IPS-NIHi7 (cell line): ENCODE data around the gene SLC47A1.
"Not testable (repeated sequence)": the region's sequence is repeated elsewhere in the genome, so short reads cannot be mapped to it uniquely, and the experiment has no call there.

Experiments used
- DNase-seq: peaks from one replicate; pipeline ENCODE4 v3.0.0; 2012; ENCODE audit warnings: mixed read lengths; ENCODE audit errors: extremely low spot score

The SLC47A1 gene

DNA sequence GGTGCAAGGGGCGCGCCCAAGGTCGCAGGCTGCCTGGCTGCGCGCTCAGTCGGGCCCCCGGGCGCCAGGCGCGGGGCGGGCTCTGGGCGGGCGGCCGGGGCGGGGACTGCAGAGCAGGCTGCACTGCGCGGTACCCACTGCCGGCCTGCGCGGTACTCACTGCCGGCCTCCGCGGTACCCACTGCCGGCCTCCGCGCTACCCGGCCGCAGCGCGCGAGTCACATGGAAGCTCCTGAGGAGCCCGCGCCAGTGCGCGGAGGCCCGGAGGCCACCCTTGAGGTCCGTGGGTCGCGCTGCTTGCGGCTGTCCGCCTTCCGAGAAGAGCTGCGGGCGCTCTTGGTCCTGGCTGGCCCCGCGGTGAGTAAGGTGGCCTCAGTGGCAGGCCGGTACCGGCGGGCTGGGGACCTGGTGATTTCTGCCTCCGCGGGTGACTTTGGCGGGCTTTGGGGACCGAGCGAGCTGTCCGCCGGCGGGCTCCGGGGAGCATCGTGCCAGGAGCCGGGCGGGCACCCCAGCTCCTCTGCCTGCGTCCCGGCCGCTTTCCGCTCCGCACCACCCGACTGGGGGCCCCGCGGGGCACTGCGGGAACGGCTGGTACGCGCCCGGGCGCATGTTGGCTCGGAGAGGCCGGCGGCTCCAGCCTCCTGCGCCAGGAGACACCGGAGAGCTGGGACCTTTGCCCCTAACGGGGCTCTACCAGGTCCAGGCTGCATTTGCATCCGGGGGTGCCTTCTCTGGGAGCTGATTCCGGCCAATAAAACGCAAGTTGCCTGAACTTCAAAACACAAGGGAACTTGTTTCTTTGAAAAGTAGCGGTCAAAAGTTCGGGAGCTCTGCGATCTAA, at the start of gene SLC47A1:
Gene SLC47A1, plus strand, starts transcription at position 137 of the 844 bp plus-strand sequence. Its CDS starts 86 bp downstream, at position 223.
- DNase-seq: peak; percentile 65

DNA sequence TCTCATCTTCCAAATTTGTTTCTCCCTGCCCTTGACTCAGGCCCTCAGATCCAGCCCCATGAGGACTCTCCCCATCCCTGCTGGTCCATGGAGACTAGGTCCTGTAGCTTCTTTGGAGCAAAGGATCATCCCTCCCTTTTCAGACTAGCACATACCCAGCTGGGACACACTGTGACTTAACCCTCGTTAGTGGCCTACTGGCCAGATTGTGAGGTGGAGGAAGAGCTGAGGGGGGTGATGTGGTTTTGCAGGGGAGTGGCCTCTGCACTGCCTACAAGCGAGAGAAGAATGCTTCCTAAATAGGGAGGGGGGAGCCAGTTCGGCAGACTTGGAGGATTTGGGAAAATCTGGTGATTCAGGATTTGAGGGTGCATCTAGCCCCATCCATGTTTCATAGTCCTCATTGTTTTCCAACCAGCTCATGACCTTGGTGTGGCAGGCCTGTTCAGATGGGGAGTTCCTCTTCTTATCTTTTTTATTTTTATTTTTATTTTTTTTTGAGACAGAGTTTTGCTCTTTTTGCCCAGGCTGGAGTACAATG, 47.8 kb upstream of the SLC47A1 start:
- no peak for DNase-seq

GRCh38 chr17:19486351-19487023, 47.2 kb upstream of the SLC47A1 start:
- DNase-seq: no peak

GRCh38 chr17:19487024-19487600, 46.5 kb upstream of the SLC47A1 start:
- DNase-seq: no peak

- DNase-seq: no peak
Observed at GRCh38 chr17:19492141-19492540, 41.5 kb upstream of the SLC47A1 start.

GRCh38 chr17:19494961-19495806, 38.5 kb upstream of the SLC47A1 start:
- no peak for DNase-seq

GRCh38 chr17:19495828-19496528, 37.7 kb upstream of the SLC47A1 start:
- no peak for DNase-seq

- no peak for DNase-seq
Observed at GRCh38 chr17:19497624-19498023, 36.0 kb upstream of the SLC47A1 start.

GRCh38 chr17:19501219-19501618, 32.4 kb upstream of the SLC47A1 start:
- no peak for DNase-seq

- DNase-seq: no peak
Observed at GRCh38 chr17:19502517-19502916, 31.1 kb upstream of the SLC47A1 start.

DNA sequence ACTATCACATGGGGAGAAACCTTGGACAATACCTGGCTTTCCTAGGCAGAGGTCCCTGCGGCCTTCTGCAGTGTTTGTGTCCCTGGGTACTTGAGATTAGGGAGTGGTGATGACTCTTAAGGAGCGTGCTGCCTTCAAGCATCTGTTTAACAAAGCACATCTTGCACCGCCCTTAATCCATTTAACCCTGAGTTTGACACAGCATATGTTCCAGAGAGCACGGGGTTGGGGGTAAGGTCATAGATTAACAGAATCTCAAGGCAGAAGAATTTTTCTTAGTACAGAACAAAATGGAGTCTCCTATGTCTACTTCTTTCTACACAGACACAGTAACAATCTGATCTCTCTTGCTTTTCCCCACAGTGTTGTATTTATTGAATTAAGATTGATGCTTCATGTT, 28.1 kb upstream of the SLC47A1 start:
- not testable (repeated sequence) for DNase-seq

DNA sequence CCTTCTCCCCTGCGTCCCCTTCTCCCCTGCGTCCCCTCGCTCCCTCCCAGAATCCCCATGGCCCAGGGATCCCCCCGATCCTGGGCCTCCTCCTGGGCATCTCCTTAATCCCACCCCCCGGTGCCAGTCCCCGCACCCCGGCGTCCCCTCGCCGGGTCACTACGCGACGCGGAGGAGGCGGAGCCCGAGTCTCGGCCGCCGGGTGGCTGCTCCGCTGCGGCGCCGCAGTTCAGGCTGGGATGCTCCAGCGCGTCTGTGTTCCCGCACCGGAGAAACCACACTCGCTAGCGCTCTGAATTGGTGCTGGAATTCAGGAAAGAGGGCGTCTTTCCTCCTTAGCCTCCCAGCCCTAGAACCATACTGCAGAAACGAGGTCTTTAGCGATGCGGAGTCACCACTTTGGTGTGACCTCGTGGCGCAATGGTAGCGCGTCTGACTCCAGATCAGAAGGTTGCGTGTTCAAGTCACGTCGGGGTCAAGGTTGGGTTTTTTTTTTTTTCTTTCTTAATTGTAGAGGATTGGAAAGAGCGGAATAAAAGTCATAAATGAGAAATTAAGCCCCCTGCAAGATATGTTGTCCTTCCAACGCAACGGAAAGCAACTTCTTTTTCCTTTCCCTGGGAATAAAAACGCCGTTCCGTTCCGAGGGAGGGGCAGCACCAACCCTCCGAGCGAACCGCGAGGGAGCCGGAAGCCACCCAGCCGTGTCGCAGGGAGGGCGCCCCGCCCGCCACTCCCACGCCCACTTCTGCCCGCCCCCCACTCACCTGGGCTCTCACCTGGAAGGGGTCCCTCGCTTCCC, 25.7 kb upstream of the SLC47A1 start:
- peak; percentile 87 for DNase-seq

GRCh38 chr17:19508577-19508867, 25.1 kb upstream of the SLC47A1 start:
- no peak for DNase-seq

GRCh38 chr17:19509281-19509852, 24.3 kb upstream of the SLC47A1 start:
- DNase-seq: not testable (repeated sequence)

- no peak for DNase-seq
Observed at GRCh38 chr17:19510903-19511302, 22.8 kb upstream of the SLC47A1 start.

DNA sequence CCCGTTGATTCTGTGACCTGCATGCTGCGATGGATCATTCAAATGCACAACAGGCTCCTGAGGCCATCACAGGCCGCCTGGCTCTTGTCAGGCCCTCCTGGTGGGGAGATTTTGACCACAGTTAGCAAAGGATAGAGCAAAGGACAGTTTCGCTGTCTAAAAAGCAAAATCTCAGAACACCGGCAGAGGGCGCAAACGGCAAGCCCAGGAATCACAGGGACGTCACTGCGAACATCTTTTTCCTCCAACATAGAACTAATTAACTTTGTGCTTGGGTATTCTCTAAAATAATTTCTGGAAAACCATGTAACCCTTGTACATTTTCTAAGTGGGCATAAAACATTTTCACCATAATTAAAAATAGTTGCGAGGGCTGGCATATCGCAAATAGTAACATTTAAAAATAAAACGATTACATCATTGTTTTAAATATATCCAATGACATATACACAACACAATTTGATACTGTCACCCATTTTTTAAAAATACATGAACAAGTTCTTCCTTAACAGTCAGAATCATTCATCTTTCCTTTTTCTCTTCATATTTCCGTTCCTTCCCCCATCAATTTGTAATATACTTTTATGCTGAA, 19.7 kb upstream of the SLC47A1 start:
- DNase-seq: peak; percentile 70

DNA sequence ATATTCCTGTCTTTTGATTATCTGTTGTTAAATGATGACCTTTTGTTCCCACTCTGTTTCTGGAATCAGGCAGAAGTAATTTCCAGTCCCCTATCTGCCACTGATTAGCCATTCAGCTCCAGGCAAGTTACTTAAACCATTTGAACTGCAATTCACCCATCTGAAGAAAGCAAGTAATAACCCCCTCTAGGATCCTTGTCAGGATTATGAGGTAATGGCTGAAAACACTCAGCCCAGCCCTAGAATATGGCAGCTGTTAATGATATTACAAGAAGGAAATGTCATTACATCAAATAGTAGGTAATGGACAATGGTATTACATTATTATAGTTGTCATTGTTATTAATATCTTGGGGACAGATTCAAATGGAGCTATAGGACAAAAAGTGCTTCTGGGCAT, 16.0 kb upstream of the SLC47A1 start:
- no peak for DNase-seq

DNA sequence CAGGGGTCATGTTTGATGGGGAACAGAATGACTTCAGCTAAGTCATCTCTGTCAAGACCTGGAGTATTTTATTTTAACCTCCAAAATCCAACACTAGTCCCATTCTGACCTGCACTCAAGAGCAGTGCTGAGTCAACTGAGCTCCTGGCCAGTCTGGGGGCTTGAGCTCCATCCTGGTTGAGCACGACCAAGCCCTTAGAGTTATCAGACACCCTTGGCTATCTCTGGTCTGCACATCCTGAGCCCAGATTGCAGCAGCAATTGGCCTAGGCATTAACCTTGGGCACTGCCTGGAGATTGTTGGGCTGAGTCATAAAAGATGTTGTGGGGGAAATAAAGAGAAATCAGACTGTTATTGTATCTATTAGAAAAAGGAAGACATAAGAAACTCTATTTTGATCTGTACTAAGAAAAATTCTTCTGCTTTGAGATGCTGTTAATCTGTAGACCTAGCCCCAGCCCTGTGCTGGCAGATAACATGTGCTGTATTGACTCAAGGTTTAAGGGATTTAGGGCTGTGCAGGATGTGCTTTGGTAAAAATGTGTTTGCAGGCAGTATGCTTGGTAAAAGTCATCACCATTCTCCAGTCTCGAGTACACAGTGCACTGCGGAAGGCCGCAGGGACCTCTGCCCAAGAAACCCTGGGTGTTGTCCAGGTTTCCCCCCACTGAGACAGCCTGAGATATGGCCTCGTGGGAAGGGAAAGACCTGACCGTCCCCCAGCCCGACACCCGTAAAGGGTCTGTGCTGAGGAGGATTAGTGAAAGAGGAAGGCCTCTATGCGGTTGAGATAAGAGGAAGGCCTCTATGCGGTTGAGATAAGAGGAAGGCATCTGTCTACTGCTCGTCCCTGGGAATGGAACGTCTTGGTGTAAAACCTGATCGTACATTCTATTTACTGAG, 14.0 kb upstream of the SLC47A1 start:
- not testable (repeated sequence) for DNase-seq
